ENCODE results near the gene ANO1.

The ANO1 gene

DNA sequence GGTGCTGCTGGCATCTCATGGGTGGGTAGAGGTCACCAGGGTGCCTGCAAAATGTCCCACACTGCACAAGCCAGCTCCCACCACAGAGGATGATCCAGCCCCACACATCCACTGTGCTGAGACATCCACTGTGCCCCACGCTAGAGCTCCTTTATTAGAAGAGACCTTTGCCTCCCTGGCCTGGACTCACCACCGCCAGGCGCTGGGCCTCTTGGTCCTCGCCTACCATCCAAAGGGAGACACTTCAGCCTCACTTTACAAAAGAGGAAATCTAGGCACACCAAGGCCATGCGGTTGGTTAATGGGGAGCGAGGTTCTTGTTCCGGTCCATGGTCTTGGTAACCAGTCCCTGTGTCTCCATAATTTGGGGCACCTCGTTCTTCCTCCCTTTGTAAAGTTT is 3.4 kb upstream of the ANO1 start:
- DNase-seq, result no peak

DNA sequence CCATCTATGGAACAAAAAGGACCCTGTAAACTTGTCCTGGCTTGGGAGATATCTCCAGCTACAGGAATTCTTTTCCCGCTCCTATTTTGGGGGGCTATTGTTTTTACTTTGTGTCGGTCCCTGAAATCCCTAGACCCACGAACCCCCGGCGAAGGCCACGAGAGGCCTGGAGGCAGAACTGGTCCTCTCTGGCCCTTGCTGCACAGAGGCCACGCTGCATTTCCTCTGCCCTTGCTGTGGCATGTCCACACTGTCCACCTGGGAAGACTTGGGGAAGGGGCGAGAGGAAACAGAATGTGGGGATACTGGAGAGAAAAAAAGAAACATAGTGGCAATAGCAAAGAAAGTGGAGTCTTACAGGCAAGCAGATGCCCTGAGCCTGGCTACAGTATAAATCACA is 2.3 kb upstream of the ANO1 start:
- DNase-seq, result no peak

DNA sequence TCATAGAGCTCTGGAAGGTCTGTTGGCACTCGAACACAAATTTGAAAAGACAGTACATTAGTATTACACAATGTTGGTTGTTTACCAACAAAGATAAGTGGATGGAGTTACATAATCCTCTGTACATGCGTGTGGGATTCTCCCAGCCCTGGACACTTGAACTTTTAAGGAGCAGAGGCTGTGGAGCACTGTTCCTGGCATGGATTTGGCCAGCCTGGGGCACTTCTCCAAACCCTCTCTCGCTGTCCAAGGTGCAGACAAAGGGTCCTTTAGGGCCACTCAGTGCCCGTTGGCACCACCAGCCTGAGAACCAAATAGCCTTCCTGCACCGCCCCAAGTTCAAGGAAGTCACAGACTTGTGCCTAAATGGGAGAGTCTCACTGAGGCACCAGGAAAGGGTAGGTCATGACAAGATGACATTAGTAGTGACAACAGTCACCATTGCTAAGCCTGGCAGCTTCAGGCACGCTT is 1.6 kb upstream of the ANO1 start:
- DNase-seq, result no peak

DNA sequence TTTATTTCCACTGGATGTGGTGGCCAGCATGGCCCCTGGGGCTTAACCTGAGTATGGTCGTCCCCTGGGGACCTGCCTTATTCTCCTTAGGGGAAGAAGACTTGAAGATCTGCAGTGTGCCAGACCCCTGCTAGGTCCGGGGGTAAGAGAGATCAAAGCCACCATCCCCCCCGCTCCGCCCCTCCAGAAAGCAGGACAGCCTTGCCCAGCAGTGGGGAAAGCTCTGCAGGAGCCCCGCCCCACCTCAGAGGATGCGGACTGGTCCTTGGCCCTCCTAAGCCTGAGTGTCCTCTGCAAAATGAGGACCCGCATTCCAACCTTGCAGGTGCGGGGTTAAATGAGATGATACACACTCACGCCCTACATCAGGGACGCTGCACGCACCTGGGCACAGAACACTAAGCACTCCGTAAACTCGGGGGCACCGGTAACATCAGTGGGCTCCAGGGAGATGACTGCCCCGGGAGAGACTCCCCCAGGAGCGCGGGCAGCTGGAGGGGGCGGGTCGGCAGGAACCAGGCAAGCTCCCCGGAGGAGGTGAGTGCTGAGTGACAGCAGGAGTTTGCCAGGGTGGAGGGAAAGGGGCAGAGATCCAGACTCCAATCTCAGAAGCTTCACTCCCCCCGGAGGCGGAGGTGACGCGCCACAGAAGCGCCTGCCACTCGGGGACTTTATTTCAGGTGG is 564 bp upstream of the ANO1 start:
- DNase-seq, result no peak

DNA sequence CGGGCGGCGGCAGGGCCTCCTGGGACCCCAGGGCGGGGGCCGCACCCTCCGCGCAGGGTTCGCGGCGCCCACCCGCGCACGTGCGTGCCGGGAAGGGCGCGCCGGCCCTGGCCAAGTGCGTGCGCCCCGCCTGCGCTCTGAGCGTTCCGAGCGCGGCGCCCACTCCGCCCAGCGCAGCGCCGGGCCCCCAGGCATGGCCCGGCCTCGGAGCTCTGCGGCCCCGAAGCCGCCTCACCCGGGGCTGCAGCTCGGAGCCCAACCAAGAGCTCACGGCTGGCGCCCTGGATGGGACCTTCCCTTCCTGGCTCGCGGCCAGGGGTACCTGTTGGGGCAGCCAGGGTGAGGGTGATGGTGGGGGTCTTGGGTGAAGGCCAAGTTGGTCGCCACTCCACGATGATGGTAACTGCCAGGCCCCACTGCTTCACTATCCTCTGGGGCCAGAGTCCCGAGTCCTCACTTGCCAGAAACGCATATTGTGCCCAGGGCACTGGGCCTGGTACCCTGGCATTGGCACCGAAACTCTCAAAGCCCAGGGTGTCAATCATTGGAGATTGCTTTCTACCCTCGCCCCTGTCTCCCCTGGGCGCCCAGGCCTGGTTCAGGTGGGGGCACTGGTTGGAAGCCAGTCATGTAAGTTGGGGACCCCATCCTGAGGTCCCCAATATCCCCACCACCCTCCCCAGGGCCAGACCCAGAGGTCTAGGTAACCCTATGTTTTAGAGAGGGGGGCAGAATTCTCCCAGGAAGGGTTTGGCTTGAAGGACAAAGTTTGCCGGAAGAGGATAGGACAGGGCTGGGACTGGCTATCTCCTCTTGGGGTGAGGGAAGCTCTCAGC is 882 bp downstream of the ANO1 start:
- DNase-seq, result no peak

DNA sequence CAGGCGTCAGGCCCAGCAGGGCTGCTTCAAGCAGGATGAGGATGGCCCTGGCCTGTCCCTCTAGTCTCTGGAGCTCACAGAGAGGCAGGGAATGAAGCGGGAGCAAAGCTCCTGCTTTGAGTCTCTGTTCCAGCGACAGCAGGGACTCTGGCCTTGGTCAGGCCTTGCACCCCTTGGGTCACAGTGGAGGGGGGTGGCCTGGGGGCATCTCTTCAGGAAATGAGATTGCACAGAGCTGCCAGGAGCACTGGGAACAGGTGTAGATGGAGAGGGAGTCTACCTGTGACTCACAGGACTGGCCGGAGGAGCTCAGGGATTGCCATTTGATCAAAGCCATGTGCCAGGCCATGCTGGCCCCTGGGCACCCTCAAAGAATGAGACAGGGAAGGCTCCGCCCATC is 1.6 kb downstream of the ANO1 start:
- DNase-seq, result no peak

DNA sequence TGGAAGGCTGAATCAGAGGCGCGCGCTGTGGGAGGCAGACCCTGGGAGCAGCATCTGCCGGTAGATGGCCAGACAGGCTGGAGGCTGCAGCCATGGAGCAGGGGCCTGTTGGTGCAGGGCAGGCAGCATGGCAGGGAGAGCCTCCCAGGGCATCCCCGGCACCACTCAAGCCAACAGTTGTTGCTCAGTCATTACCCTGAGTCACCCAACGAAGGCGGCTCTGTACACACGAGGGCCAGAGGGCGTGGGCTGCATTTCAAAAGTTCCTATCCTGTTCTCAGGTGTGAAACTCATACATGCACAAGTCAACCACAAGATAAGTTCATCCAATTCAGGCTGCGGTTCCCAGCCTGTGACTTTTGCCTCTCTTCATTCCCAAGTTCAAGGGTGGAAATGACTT is 2.6 kb downstream of the ANO1 start:
- DNase-seq, result no peak

DNA sequence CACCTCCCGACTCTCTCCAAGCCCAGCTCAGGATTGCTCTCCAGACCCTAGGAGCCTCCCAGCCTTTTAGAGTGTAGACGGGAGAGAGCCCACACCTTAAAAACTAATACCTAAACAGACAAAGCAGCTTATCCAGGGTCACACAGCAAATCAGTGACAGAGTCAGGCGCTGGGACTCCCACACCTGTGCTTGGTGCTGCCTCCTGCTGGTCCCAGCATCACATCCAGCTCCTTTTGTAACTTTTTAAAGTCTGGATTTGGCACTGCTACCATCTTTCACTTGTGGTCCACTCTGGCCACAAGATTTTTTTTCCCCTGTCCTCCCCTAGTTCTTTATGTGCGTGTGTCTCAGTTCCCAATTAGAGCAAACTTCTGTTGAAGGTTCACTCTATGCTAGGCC is 4.7 kb downstream of the ANO1 start:
- no peak for DNase-seq

DNA sequence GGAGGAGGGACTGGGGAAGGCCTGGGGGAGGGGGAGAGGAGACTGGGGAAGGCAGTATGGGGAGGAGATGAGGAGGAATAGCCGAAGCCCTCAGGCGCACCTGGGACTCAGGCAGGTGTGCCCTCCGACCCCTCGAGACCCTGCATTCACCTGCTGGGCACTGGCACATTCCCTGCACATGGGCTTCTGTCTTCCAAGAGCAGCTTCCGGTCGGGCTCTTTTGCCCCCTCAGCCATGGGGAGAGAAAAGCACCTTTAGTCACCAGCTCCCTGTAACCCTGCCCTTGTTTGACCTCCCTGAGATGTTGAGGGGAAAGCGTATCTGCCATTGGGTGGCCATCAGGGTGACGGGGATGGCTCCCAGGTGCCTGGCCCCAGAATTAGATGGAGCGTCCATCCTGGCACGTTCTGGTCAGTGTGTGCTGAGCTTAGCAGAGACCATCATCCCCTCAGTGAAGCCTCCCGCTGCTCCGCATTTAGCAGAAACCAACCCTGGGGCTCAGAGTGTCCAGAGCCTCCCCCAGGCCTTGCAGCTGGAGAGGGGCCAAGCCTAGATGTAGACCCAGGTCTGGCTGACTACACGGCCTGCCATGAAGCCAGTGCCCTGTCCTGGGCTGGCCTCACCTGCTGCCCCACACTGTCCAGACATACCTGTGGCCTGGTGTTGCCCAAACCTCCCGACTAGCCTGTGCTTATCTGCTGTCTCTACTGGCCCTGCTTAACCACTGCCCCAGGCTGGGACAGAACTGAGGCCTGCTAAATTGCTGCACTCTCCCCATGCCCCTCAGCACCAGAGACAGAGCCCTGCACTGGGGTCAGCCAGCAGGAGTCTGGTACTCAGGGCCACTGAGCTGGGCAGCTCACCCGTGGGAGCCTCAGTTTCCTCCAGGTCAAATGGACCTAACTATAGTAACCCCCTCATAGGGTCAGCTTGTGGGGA is 6.2 kb downstream of the ANO1 start:
- DNase-seq, result no peak

DNA sequence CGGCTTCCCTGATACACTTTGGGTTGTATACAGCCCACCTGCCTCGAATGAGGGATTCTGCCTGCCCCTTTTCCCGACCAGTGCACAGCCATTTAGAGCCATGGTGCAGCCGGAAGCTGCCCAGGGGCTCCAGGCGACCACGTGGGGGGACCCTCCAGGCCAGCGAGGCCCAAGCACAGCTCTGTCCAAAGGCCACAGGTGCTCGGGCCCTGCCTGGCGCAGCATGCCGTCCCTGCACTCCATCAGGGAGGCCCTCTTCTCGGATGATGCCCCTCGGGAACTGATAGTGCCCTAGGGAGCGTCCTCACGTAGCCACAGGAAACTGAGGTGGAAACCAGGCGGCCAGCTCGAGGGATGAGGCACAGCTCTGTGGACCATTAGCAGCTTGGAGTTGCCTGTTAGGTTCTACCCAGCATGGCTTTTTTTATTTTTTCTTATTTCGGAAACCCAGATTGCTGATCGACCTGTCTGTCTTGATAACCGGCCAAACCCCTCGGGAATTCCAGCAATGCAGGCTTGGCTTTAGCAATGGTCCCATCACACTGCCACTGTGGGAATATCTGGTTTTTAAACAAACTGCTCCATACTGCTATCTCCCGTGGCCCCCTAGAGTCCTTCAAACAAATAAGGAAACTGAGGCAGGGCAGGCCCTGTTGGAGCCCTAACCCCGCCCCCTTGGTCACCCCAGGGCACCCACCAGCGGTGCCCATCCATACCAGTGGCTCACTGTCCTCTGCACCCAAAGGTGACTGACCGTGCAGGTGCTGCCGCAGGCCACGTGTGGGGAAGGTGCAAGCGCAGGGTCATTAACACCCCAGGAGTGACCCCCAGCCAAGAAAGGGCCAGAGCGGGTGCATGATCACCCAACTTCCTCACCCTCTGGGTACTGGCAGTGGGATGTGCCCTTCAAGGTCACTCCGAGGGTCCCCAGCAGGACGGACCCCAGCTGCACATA is 8.0 kb downstream of the ANO1 start:
- DNase-seq, result no peak

DNA sequence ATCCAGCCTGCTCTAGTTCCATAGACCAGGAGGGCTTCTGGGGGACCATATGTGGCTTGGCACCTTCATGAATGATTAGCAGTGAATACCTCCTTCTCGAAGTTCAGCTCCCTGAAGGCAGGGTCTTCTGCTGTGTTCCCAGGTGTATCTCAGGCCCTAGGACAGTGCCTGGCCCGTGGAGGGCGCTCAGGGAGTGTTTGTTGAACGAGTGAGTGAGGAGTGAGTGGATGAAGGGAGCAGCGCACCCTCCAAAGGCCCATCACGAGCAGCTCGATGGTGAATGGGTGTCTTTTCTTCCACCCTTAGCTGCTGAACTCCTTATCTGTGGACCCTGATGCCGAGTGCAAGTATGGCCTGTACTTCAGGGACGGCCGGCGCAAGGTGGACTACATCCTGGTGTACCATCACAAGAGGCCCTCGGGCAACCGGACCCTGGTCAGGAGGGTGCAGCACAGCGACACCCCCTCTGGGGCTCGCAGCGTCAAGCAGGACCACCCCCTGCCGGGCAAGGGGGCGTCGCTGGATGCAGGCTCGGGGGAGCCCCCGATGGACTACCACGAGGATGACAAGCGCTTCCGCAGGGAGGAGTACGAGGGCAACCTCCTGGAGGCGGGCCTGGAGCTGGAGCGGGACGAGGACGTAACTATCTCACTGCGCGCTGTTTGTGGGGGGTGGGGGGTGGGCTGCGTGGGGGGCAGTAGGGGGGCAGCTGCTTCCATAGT is 9.5 kb downstream of the ANO1 start:
- no peak for DNase-seq

DNA sequence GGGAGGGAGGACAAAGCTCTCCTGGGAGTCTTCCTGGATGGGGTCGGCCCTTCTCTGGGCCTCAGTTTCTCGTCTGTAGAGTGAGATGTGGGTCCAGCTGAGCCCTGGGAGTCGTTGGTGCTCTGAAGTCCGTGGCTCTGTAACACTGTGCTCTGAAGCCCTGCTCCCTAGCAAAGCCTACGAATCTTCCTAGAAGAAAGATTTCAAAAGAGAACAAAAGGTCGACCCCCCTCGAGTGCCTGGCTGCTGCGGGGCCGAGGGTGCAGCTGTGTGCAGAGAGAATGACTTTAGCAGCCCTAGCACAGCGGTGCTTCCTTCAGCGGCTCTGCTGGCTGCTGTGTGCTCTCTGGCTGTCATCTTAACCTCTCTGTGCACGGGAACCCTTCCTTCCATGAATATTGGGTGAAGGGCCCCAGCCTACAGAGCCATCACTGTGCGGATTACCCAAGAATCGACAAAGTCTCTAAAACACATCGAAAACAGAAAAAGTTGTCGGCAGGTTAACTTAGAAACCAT is 10.7 kb downstream of the ANO1 start:
- no peak for DNase-seq

DNA sequence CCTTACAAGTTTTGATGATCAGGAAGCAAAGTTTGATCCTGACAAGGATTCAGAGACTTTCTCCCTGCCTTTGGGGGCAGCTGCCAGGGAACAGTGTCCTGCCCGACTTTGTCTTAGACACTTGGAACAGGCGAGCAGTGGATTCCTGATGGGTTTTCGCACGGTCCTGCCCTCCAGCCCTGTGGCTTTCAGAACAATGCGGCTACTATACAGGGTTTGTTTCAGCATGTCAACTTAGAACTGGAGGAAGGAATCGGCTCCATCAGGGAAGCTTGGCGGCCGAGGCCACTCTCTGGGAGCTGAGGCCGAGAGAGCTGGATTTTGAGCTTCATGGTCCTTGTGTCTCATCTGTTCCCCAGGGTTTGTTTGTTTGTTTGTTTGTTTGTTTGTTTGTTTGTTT is 11.5 kb downstream of the ANO1 start:
- DNase-seq, result no peak

DNA sequence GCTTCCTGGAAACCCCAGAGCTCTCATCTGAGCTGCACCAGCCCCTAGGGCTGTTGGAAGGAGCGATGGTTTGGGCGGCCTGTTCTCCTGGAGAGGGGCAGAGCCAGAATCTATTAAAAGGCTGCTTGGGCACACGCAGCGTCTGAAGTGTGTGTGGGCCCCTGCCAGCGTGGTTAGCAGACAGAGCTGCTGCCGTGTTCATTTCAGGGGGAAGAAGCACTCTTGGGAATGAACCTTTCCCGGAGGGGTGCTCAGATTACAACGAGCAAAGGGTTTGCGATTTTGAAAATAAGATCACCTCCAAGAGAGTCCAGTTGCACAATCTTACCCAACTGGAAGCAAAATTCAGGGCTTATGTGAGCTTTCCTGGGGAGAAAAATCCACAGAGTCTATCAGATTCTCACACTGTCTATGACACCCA is 12.9 kb downstream of the ANO1 start:
- DNase-seq, result no peak

DNA sequence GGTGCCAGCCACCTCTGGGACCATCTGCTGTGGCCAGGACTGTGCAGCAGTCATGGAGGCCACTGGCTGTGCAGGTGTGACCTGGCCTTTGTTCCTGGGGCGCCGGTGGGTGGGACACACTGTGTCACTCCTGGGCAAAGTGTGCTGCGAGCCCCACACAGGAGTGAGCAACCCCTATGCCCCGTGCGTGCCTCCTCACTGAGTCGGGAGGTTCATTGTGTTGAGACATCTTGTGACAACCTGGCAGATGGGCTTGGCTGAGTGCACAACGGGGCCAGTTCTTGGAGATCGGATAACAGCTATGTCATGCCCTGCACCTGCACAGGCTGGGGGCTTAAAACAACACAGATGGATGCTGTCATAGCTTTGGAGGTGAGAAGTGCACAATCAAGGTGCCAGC is 13.5 kb downstream of the ANO1 start:
- no peak for DNase-seq

DNA sequence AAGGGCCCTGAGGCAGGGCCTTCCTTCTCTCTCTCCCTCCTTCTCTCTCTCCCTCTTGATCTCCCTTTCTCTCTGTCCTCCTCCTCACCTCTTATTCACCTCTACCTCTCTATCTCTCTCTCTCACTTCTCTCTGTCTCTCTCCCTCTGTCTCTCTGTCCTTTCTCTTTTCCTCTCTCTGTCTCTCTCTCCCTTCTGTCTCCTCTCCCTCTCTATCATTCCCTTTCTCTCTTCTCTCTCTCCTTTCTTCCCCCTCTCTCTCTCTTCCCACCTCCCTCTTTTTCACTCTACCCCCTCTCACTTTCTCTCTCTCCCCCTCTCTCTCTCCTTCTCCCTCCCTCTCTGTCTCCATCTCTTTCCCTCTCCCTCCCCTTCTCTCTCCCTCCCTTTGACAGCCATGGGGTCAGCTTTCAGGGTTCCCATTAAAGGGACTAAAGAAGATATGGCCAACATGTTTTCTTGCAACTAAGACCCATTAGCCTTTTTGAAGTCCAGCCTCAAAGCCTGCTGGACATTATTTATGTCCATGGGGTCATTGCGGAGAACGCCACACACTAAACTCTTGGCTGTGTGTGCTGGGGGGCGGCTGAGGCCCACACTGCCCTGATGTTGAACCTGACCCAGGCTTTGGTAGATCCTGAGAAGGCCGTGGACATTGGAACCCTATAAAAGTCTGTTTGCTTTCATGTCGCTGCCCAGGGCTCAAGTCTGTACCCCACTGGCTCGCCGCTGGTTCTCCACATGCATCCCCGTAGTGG is 15.0 kb downstream of the ANO1 start:
- no peak for DNase-seq

DNA sequence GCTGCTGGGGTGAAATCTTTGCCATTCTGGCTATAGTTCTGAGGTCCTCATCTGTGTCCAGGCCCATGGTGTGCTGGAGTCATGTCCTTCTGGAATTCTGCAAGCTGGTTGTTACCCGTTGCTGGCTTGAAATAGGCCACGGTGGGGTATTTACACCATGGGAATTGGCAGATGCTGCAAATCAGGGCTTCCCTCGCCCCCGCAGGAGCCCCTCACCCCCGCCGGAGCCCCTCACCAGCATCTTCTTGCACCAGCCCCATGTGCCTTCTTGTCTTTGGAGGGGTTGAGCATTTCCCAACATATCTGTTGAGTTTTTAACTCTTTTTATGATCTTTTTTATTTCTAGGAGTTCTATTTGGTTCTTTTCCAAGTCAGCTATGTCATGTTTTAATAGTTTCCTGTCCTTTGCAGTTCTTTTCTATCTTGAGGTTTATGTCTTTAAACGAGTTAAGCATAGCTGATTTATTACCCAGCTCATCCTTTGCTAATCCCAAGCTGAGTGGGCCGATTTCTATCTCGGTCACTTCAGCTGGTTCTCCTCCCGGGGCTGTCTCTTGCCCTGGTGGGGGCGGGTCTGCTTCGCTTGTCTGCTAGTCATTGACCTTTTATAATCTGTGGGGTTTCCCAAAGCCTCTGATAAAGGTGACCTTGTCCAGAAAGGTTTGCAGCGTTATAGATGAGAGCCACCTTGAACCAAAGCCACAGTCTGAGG is 17.6 kb downstream of the ANO1 start:
- no peak for DNase-seq

DNA sequence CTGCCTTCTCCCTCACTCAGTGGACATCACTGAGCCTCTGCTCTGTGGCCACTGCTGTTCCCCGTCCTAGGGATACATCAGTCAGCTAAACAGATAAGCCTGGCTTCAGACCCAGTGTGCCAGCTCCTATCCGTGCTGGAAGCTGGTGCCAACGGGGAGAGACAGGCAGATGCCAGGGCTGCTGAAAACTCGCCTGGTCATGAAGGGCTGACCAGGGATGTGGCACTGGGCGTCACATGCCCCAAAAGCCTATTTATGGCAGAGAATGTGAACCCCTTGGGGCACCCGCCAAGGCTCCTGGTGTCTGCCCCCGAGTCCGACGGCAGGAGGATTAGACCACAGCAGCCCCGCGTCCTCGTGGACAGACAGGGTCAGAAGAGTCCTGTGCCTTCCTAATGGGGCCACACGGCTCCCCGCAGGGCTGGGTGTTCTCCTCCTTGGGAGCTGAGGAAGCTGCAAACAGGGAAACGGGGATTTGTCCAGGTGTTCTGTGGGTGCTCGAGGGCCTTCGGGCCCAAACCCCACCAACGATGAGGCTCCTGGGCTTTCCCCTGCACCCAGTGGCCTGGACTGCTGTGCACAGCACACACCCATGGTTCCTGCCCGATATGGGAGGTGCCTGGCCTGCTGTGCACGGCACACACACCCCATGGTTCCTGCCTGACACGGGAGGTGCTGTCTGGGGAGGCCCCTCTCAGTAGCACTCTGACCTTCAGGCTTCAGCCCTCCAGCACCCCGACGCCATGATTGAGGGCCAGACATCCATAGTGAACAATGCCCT is 19.9 kb downstream of the ANO1 start:
- no peak for DNase-seq

DNA sequence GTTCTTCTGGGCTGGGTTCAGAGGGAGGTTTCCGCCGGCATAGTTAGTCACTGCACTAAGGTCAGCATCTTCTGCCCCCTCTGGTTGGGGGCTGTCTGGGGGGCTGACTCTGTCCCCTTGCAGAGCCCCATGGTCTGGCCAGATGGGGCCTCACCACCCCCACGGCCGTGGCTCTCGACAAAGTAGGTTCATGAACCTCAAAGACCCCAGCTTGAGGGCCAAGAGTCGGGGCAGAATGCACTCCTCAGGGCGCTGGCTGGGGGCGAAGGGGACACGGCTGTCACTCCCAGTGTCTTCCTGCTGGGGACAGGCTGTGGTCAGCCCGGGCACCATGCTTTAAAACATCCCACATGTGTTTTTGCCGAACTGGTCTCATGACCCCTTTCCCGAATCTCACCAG is 20.8 kb downstream of the ANO1 start:
- no peak for DNase-seq

Measured in NCI-H1694 (cell line).